ENCODE data around the gene TBATA. TPM values are rescaled to one million over a fixed set of nuclear protein-coding genes. Genes with fewer than 3 reads are reported as not detected.

TBATA gene
- polyA plus RNA-seq, 1 donor (not counting 4 experiments of a cell fraction or from before 2014, with no cell fraction given) = not detected

GRCh38 chr10:70749756-70750155 is 35.4 kb downstream of the TBATA start:
- Histone ChIP-seq H3K4me3 (ENCODE audit: control insufficient read depth in 2 of 3, extremely low read depth in 1 of 3, insufficient read depth in 2 of 3, low read depth in 1 of 3, low read length in 3 of 3) (no peak overlapping the region), H3K36me3 (ENCODE audit: control insufficient read depth in 2 of 2, extremely low read depth in 1 of 2, insufficient read depth in 2 of 2, low read length in 2 of 2) (no peaks in the 10 kb centered on the region), H3K4me2 (ENCODE audit: control insufficient read depth, extremely low read depth, insufficient read depth, low read depth, low read length) (no peak overlapping the region), H3K9me3 (ENCODE audit: control insufficient read depth, low read depth, low read length) (no peaks in the 10 kb centered on the region), H4K20me1 (ENCODE audit: control insufficient read depth, extremely low read depth, insufficient read depth, low read length) (peaks cover 3% of the 10 kb centered on the region), H2AFZ (ENCODE audit: control insufficient read depth, low read length) (no peak overlapping the region), H3K9ac (ENCODE audit: control insufficient read depth, extremely low read depth, insufficient read depth, low read length) (no peak overlapping the region), H3K9me1 (ENCODE audit: control insufficient read depth, extremely low read depth, insufficient read depth, low read length) (no peaks in the 10 kb centered on the region), H3K27ac (ENCODE audit: control insufficient read depth, insufficient read depth, low read length) (no peak overlapping the region), H3K27me3 (ENCODE audit: control insufficient read depth, extremely low read depth, insufficient read depth, low read length) (peaks cover 10% of the 10 kb centered on the region), H3K4me1 (ENCODE audit: control insufficient read depth, extremely low read depth, insufficient read depth, low read length) (no peaks in the 10 kb centered on the region), H3K79me2 (ENCODE audit: control insufficient read depth, insufficient read depth, low read length) (no peaks in the 10 kb centered on the region)
- FAIRE-seq (no peak), DNase-seq (ENCODE audit: low read depth, low spot score) (no peak)
- TF ChIP-seq EZH2 (IDR thresholded peaks at IDR 0.05; ENCODE audit: low read length) (no peak), CTCF (optimal IDR thresholded peaks at IDR 0.05 in 1 of 3, IDR thresholded peaks at IDR 0.05 in 1 of 3, conservative IDR thresholded peaks at IDR 0.05 in 1 of 3; ENCODE audit: extremely low read depth in 1 of 3, insufficient read depth in 2 of 3, low read length in 3 of 3) (no peak)
- dilution Hi-C loops (cut with MboI; ENCODE audit: extremely low pct_ligation_motif_present, low sequenced_read_pairs) = no loop called here

- no peak for FAIRE-seq
- dilution Hi-C loops (cut with MboI; ENCODE audit: extremely low pct_ligation_motif_present, low sequenced_read_pairs) = no loop called here
These were observed 36.2 kb downstream of the TBATA start for GRCh38 chr10:70748801-70749573.

More at GRCh38 chr10:70748801-70749573, 36.2 kb downstream of the TBATA start:
- Histone ChIP-seq H3K79me2 (ENCODE audit: control insufficient read depth, insufficient read depth, low read length) (no peaks in the 10 kb centered on the region), H2AFZ (ENCODE audit: control insufficient read depth, low read length) (no peak overlapping the region), H3K4me3 (ENCODE audit: control insufficient read depth in 2 of 3, extremely low read depth in 1 of 3, insufficient read depth in 2 of 3, low read depth in 1 of 3, low read length in 3 of 3) (no peak overlapping the region), H3K9me1 (ENCODE audit: control insufficient read depth, extremely low read depth, insufficient read depth, low read length) (no peaks in the 10 kb centered on the region), H3K9me3 (ENCODE audit: control insufficient read depth, low read depth, low read length) (no peaks in the 10 kb centered on the region), H3K4me2 (ENCODE audit: control insufficient read depth, extremely low read depth, insufficient read depth, low read depth, low read length) (no peak overlapping the region), H3K27ac (ENCODE audit: control insufficient read depth, insufficient read depth, low read length) (no peak overlapping the region), H3K4me1 (ENCODE audit: control insufficient read depth, extremely low read depth, insufficient read depth, low read length) (no peaks in the 10 kb centered on the region), H4K20me1 (ENCODE audit: control insufficient read depth, extremely low read depth, insufficient read depth, low read length) (peaks cover 3% of the 10 kb centered on the region), H3K27me3 (ENCODE audit: control insufficient read depth, extremely low read depth, insufficient read depth, low read length) (peaks cover 10% of the 10 kb centered on the region), H3K9ac (ENCODE audit: control insufficient read depth, extremely low read depth, insufficient read depth, low read length) (no peak overlapping the region), H3K36me3 (ENCODE audit: control insufficient read depth in 2 of 2, extremely low read depth in 1 of 2, insufficient read depth in 2 of 2, low read length in 2 of 2) (no peaks in the 10 kb centered on the region)
- no peak for TF ChIP-seq EZH2 (IDR thresholded peaks at IDR 0.05; ENCODE audit: low read length)
- TF ChIP-seq CTCF (optimal IDR thresholded peaks at IDR 0.05 in 1 of 3, IDR thresholded peaks at IDR 0.05 in 1 of 3, conservative IDR thresholded peaks at IDR 0.05 in 1 of 3; ENCODE audit: extremely low read depth in 1 of 3, insufficient read depth in 2 of 3, low read length in 3 of 3) = no peak
- DNase-seq (ENCODE audit: low read depth, low spot score) = no peak
